Kidney (tissue), 14 donors: ENCODE data around the gene ZNF358. TPM values are rescaled to one million over a fixed set of nuclear protein-coding genes. Genes with fewer than 3 reads are reported as not detected.

Experiments
- DNase-seq, 5 donors: peaks; one replicate each; pipeline ENCODE4 v3.0.0-alpha.2; 2013 to 2020
- FAIRE-seq: peaks from 2 replicates; lab custom pipeline; 2012; peaks lifted over from hg19 to GRCh38; lab: Jason Lieb, UNC
- H3K27ac ChIP-seq, 2 donors: one replicate each; pipeline ENCODE4 v1.7.0; 2013; ENCODE audit warnings: low read depth in 2 of 2, low read length in 2 of 2, inconsistent platforms in 1 of 2
- H3K27me3 ChIP-seq: one replicate; pipeline ENCODE4 v1.7.1; 2013; ENCODE audit warnings: low read length, inconsistent platforms; ENCODE audit not compliant: control insufficient read depth, insufficient read depth
- H3K36me3 ChIP-seq, 3 donors: one replicate each; pipeline versions ENCODE4 v1.7.0 to v1.7.1; 2013; ENCODE audit warnings: low read length in 3 of 3, control low read depth in 1 of 3, inconsistent platforms in 1 of 3; ENCODE audit not compliant: insufficient read depth in 3 of 3, control insufficient read depth in 2 of 3
- H3K4me1 ChIP-seq, 3 donors: one replicate each; pipeline versions ENCODE4 v1.7.0 to v1.7.1; 2013; ENCODE audit warnings: low read length in 3 of 3, inconsistent platforms in 1 of 3, low read depth in 1 of 3; ENCODE audit not compliant: control insufficient read depth in 2 of 3, insufficient read depth in 2 of 3
- H3K4me3 ChIP-seq, 3 donors: one replicate each; pipeline versions ENCODE4 v1.7.0 to v1.8.1; 2013; ENCODE audit warnings: low read length in 3 of 3, control low read depth in 1 of 3, inconsistent platforms in 1 of 3
- H3K9ac ChIP-seq, 3 donors: one replicate each; pipeline versions ENCODE4 v1.7.0 to v1.7.1; 2013; ENCODE audit warnings: low read length in 3 of 3, control low read depth in 1 of 3, inconsistent platforms in 1 of 3
- H3K9me3 ChIP-seq, 3 donors: one replicate each; pipeline versions ENCODE4 v1.7.0 to v1.7.1; 2013; ENCODE audit warnings: low read length in 3 of 3, control low read depth in 1 of 3, inconsistent platforms in 1 of 3; ENCODE audit not compliant: control insufficient read depth in 2 of 3, insufficient read depth in 1 of 3
- CTCF ChIP-seq: IDR thresholded peaks from 3 replicates; pipeline ENCODE4 v1.5.1; 2012; ENCODE audit warnings: mild to moderate bottlenecking, moderate library complexity, borderline replicate concordance; ENCODE audit not compliant: insufficient read depth; ENCODE audit errors: extremely low read depth
- intact Hi-C: fragments of 100-400 bp; cut with DNase I; formaldehyde crosslinking; loops from one replicate; pipeline ENCODE4 v1.11.1; 2022
- polyA plus RNA-seq: library from polyadenylated mRNA; stranded (reverse); fragments of 350-450 nt; fragmentation: Illumina TruSeq; extraction: RNeasy Lipid Tissue Mini Kit (QIAGEN cat#74804); gene quantifications from one replicate; pipeline ENCODE4 v1.2.3, GENCODE V29; 2014; ENCODE audit warnings: low read depth, low replicate concordance; ENCODE audit not compliant: insufficient read depth
- total RNA-seq: library from RNA; stranded (reverse); fragmentation: NEBNext Ultra II Directional; extraction: Animal tissue kit (Norgen Biotek cat#: 25700); gene quantifications from one replicate; pipeline ENCODE4 v1.2.1, GENCODE V29; 2021
- donor health status: control.
- donor health status: control.
- donor health status: control.
- donor health status: control.
- donor health status: control.
- donor health status: DM: yes; HTN: yes; CAD: no.
- donor health status: Normal renal cell carcinoma (clear cell type).

Gene ZNF358
- total and polyA plus RNA-seq, 2 donors from 2014 or later, result 39.1 to 79.1 TPM

DNA sequence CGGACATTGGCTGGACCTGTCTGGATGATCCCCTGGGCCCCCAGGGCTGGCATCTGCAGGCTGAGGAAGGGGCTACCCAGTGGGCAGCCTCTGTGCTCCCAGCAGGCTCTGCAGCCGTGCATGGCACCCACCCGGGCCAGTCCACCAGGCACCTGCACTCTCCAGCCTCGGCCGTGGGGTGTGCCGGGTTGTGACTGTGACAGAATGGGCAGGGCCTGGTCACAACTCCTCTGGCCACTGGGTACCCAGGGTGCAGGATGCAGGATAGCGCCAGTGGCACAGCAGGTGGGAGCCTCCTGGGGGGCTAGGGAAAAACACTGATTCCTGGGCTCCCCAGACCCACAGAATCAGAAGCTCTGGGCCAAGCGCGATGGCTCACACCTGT, 37.1 kb upstream of the ZNF358 start:
- Histone ChIP-seq H3K27ac (no peak overlapping the region), H3K4me1 (peaks cover 0 to 2% (median 0%) of the 10 kb centered on the region in 3 donors), H3K9ac (no peak overlapping the region), H3K9me3 (no peaks in the 10 kb centered on the region), H3K27me3 (no peaks in the 10 kb centered on the region), H3K4me3 (no peak overlapping the region), H3K36me3 (no peaks in the 10 kb centered on the region)
- no peak for FAIRE-seq
- intact Hi-C loops, result no loop called here
- DNase-seq, result no peak
- no peak for TF ChIP-seq CTCF

- Histone ChIP-seq H3K9ac (peak overlapping the region in 1 of 3 donors; percentile 26), H3K27ac (peak overlapping the region in 1 of 2 donors; percentile 14), H3K4me1 (peaks cover 0 to 2% (median 0%) of the 10 kb centered on the region in 3 donors), H3K36me3 (no peaks in the 10 kb centered on the region), H3K9me3 (no peaks in the 10 kb centered on the region), H3K27me3 (no peaks in the 10 kb centered on the region), H3K4me3 (no peak overlapping the region)
- peak in 4 of 5 donors; percentile 66 to 78 (median 74) for DNase-seq
- intact Hi-C loops, result no loop called here
- FAIRE-seq, result no peak
- no peak for TF ChIP-seq CTCF
Measured at GRCh38 chr19:7480222-7480969, 35.5 kb upstream of the ZNF358 start.

DNA sequence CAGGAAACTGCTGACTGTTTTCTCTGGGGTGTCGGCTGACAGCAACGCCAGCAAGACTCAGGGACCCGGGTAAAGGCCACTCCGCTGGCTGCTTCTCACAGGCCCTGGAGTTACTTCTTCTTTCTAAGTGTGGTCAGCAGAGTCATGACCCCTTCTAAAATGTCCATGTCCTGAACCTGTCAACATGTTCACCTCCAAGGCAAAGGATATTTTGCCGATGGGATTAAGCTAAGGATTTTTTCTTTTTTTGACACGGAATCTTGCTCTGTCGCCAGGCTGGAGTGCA, 35.0 kb upstream of the ZNF358 start:
- DNase-seq (peak in 1 of 5 donors; percentile 26), FAIRE-seq (no peak)
- Histone ChIP-seq H3K27ac (no peak overlapping the region), H3K9ac (peak overlapping the region in 1 of 3 donors; percentile 26), H3K27me3 (no peaks in the 10 kb centered on the region), H3K36me3 (no peaks in the 10 kb centered on the region), H3K4me3 (no peak overlapping the region), H3K4me1 (peaks cover 0 to 2% (median 0%) of the 10 kb centered on the region in 3 donors), H3K9me3 (no peaks in the 10 kb centered on the region)
- intact Hi-C loops, result no loop called here
- TF ChIP-seq CTCF, result no peak
